ENCODE measurements around the gene TSEN34. TPM values are rescaled to one million over a fixed set of nuclear protein-coding genes. Genes with fewer than 3 reads are reported as not detected.
A peak's percentile ranks its signal among the peaks of the same experiment; 100 is the strongest.

TSEN34 gene
- total and polyA plus RNA-seq, 2 experiments from 2014 or later, result 36.6 to 53.4 TPM

- TF ChIP-seq REST (IDR thresholded peaks at IDR 0.05; ENCODE audit: unreplicated experiment) (no peak), STAT1 (IDR thresholded peaks at IDR 0.05; ENCODE audit: unreplicated experiment) (no peak)
Measured at GRCh38 chr19:54173951-54174834, 16.9 kb upstream of the TSEN34 start (continued).

- Histone ChIP-seq H3K27ac (ENCODE audit: low read depth) (no peak overlapping the region), H3K36me3 (ENCODE audit: insufficient read depth) (peaks cover 9% of the 10 kb centered on the region; the same call in 1 of the 2 replicates), H4K20me1 (replicated peaks; ENCODE audit: insufficient read depth) (peaks cover 13% of the 10 kb centered on the region), H3K4me1 (ENCODE audit: insufficient read depth) (peaks cover 2% of the 10 kb centered on the region; the same call in 1 of the 2 replicates), H3F3A (replicated peaks; ENCODE audit: low read depth) (peaks cover 11% of the 10 kb centered on the region), H2AFZ (no peak overlapping the region), H3K9me2 (ENCODE audit: insufficient read depth) (no peaks in the 10 kb centered on the region), H3K79me2 (replicated peaks; ENCODE audit: insufficient read depth) (no peaks in the 10 kb centered on the region), H3K27me3 (ENCODE audit: insufficient read depth) (no peaks in the 10 kb centered on the region), H3K4me2 (peak overlapping the region; percentile 65; the same call in 1 of the 2 replicates), H3K4me3 (peak overlapping the region; percentile 27; the same call in 1 of the 2 replicates)
- peaks cover 14% of the 10 kb centered on the region for H3K4me1 Mint-ChIP-seq
- peak overlapping the region; percentile 46 for H3K4me3 Mint-ChIP-seq
- peaks cover 32% of the 10 kb centered on the region for H3K36me3 Mint-ChIP-seq (ENCODE audit: low read depth)
- no peaks in the 10 kb centered on the region; the same call in 1 of the 3 replicates for H3K9me3 Mint-ChIP-seq
- peak; percentile 91 for DNase-seq (ENCODE audit: low spot score)
- peak overlapping the region; percentile 59 for H3K27ac Mint-ChIP-seq
- peaks cover 25% of the 10 kb centered on the region for H3K27me3 Mint-ChIP-seq (ENCODE audit: insufficient read depth, low read depth, poor library complexity)
- ATAC-seq, result peak; percentile 82
- peak; percentile 75 for TF ChIP-seq POLR2AphosphoS5 (IDR thresholded peaks at IDR 0.05; ENCODE audit: low read depth)
- TF ChIP-seq, protein P1, sequence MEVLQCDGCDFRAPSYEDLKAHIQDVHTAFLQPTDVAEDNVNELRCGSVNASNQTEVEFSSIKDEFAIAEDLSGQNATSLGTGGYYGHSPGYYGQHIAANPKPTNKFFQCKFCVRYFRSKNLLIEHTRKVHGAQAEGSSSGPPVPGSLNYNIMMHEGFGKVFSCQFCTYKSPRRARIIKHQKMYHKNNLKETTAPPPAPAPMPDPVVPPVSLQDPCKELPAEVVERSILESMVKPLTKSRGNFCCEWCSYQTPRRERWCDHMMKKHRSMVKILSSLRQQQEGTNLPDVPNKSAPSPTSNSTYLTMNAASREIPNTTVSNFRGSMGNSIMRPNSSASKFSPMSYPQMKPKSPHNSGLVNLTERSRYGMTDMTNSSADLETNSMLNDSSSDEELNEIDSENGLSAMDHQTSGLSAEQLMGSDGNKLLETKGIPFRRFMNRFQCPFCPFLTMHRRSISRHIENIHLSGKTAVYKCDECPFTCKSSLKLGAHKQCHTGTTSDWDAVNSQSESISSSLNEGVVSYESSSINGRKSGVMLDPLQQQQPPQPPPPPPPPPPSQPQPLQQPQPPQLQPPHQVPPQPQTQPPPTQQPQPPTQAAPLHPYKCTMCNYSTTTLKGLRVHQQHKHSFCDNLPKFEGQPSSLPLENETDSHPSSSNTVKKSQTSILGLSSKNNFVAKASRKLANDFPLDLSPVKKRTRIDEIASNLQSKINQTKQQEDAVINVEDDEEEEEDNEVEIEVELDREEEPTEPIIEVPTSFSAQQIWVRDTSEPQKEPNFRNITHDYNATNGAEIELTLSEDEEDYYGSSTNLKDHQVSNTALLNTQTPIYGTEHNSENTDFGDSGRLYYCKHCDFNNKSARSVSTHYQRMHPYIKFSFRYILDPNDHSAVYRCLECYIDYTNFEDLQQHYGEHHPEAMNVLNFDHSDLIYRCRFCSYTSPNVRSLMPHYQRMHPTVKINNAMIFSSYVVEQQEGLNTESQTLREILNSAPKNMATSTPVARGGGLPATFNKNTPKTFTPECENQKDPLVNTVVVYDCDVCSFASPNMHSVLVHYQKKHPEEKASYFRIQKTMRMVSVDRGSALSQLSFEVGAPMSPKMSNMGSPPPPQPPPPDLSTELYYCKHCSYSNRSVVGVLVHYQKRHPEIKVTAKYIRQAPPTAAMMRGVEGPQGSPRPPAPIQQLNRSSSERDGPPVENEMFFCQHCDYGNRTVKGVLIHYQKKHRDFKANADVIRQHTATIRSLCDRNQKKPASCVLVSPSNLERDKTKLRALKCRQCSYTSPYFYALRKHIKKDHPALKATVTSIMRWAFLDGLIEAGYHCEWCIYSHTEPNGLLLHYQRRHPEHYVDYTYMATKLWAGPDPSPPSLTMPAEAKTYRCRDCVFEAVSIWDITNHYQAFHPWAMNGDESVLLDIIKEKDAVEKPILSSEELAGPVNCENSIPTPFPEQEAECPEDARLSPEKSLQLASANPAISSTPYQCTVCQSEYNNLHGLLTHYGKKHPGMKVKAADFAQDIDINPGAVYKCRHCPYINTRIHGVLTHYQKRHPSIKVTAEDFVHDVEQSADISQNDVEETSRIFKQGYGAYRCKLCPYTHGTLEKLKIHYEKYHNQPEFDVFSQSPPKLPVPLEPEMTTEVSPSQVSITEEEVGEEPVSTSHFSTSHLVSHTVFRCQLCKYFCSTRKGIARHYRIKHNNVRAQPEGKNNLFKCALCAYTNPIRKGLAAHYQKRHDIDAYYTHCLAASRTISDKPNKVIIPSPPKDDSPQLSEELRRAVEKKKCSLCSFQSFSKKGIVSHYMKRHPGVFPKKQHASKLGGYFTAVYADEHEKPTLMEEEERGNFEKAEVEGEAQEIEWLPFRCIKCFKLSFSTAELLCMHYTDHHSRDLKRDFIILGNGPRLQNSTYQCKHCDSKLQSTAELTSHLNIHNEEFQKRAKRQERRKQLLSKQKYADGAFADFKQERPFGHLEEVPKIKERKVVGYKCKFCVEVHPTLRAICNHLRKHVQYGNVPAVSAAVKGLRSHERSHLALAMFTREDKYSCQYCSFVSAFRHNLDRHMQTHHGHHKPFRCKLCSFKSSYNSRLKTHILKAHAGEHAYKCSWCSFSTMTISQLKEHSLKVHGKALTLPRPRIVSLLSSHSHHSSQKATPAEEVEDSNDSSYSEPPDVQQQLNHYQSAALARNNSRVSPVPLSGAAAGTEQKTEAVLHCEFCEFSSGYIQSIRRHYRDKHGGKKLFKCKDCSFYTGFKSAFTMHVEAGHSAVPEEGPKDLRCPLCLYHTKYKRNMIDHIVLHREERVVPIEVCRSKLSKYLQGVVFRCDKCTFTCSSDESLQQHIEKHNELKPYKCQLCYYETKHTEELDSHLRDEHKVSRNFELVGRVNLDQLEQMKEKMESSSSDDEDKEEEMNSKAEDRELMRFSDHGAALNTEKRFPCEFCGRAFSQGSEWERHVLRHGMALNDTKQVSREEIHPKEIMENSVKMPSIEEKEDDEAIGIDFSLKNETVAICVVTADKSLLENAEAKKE (CRISPR knock-in tag; IDR thresholded peaks at IDR 0.05), result no peak
- TF ChIP-seq, protein P2, sequence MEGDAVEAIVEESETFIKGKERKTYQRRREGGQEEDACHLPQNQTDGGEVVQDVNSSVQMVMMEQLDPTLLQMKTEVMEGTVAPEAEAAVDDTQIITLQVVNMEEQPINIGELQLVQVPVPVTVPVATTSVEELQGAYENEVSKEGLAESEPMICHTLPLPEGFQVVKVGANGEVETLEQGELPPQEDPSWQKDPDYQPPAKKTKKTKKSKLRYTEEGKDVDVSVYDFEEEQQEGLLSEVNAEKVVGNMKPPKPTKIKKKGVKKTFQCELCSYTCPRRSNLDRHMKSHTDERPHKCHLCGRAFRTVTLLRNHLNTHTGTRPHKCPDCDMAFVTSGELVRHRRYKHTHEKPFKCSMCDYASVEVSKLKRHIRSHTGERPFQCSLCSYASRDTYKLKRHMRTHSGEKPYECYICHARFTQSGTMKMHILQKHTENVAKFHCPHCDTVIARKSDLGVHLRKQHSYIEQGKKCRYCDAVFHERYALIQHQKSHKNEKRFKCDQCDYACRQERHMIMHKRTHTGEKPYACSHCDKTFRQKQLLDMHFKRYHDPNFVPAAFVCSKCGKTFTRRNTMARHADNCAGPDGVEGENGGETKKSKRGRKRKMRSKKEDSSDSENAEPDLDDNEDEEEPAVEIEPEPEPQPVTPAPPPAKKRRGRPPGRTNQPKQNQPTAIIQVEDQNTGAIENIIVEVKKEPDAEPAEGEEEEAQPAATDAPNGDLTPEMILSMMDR (conservative IDR thresholded peaks at IDR 0.05; ENCODE audit: low read depth in 2 of 2), result no peak
- TF ChIP-seq CREB1 (CRISPR knock-in tag; IDR thresholded peaks at IDR 0.05; ENCODE audit: low read depth), result 0 out of 2 replicates have a peak, but pooled peaks have one; percentile 14
- TF ChIP-seq, protein P3, sequence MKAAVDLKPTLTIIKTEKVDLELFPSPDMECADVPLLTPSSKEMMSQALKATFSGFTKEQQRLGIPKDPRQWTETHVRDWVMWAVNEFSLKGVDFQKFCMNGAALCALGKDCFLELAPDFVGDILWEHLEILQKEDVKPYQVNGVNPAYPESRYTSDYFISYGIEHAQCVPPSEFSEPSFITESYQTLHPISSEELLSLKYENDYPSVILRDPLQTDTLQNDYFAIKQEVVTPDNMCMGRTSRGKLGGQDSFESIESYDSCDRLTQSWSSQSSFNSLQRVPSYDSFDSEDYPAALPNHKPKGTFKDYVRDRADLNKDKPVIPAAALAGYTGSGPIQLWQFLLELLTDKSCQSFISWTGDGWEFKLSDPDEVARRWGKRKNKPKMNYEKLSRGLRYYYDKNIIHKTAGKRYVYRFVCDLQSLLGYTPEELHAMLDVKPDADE (IDR thresholded peaks at IDR 0.05), result peak; percentile 98
Measured at GRCh38 chr19:54178581-54179261, 12.4 kb upstream of the TSEN34 start.

Data from GM23338 (cell line).